ENCODE measurements around the gene MYH3.

DNA sequence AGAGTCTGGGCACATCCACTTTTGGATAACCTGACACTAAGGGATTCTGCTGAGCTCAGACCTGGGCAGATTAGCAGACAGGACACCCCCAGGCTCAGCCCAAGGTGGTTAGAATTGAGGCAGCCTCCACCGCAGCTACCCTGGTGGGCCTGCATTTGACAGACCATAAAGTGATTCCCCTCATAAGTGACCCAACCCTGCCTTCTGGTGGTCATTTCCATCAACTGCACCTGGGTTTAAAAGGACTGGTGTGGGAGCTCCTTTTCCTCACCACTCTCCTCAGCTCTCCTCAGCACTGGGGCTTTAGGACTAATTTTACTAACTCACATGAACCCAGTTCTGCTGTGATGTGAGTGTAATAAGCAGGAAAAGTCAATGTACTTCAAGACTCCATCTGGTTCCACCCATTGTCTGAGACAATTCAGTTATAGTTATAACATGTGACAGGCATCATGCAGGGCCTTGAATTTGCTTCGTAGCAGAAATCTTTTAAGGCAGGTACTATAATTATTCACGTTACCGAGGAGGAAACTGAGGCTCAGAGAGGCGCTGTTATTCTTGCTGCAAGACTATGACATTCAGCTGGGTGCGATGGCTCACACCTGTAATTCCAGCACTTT, 42.5 kb downstream of the MYH3 start:
- TF ChIP-seq CTCF (IDR thresholded peaks at IDR 0.05) (peak; percentile 20 to 79 (median 71)), POLR2AphosphoS5 (IDR thresholded peaks at IDR 0.05) (no peak), POLR2A (IDR thresholded peaks at IDR 0.05) (no peak), EP300 (IDR thresholded peaks at IDR 0.05) (no peak)

Data from sigmoid colon (tissue), 4 donors.